ENCODE results near the gene GRAP2.

Gene GRAP2

GRCh38 chr22:39960791-39961746, 60.2 kb downstream of the GRAP2 start:
- in situ Hi-C loops (cut with MboI; ENCODE audit: low sequenced_read_pairs), result no loop called here

- in situ Hi-C loops (cut with MboI; ENCODE audit: low sequenced_read_pairs), result no loop called here
Measured at GRCh38 chr22:39962071-39962470, 61.2 kb downstream of the GRAP2 start.

GRCh38 chr22:39965748-39966147, 64.9 kb downstream of the GRAP2 start:
- in situ Hi-C loops (cut with MboI; ENCODE audit: low sequenced_read_pairs), result no loop called here

- in situ Hi-C loops (cut with MboI; ENCODE audit: low sequenced_read_pairs), result no loop called here
Measured at GRCh38 chr22:39966470-39966869, 65.6 kb downstream of the GRAP2 start.

GRCh38 chr22:39967103-39967829, 66.4 kb downstream of the GRAP2 start:
- in situ Hi-C loops (cut with MboI; ENCODE audit: low sequenced_read_pairs), result no loop called here

GRCh38 chr22:39967996-39968972, 67.4 kb downstream of the GRAP2 start:
- in situ Hi-C loops (cut with MboI; ENCODE audit: low sequenced_read_pairs), result no loop called here

GRCh38 chr22:39970742-39971141, 69.9 kb downstream of the GRAP2 start:
- in situ Hi-C loops (cut with MboI; ENCODE audit: low sequenced_read_pairs), result no loop called here

GRCh38 chr22:39972641-39973040, 71.8 kb downstream of the GRAP2 start:
- in situ Hi-C loops (cut with MboI; ENCODE audit: low sequenced_read_pairs), result no loop called here

GRCh38 chr22:39973656-39974055, 72.8 kb downstream of the GRAP2 start:
- in situ Hi-C loops (cut with MboI; ENCODE audit: low sequenced_read_pairs), result no loop called here

- in situ Hi-C loops (cut with MboI; ENCODE audit: low sequenced_read_pairs), result no loop called here
Measured at GRCh38 chr22:39974065-39974464, 73.2 kb downstream of the GRAP2 start.

GRCh38 chr22:39979048-39979447, 78.2 kb downstream of the GRAP2 start:
- in situ Hi-C loops (cut with MboI; ENCODE audit: low sequenced_read_pairs), result no loop called here

GRCh38 chr22:39979458-39979857, 78.6 kb downstream of the GRAP2 start:
- in situ Hi-C loops (cut with MboI; ENCODE audit: low sequenced_read_pairs), result no loop called here

- in situ Hi-C loops (cut with MboI; ENCODE audit: low sequenced_read_pairs), result no loop called here
Measured at GRCh38 chr22:39980596-39980995, 79.7 kb downstream of the GRAP2 start.

GRCh38 chr22:39983346-39983745, 82.5 kb downstream of the GRAP2 start:
- in situ Hi-C loops (cut with MboI; ENCODE audit: low sequenced_read_pairs), result no loop called here

GRCh38 chr22:39984006-39984405, 83.1 kb downstream of the GRAP2 start:
- in situ Hi-C loops (cut with MboI; ENCODE audit: low sequenced_read_pairs), result no loop called here

- in situ Hi-C loops (cut with MboI; ENCODE audit: low sequenced_read_pairs), result no loop called here
Measured at GRCh38 chr22:39984746-39985145, 83.9 kb downstream of the GRAP2 start.

- in situ Hi-C loops (cut with MboI; ENCODE audit: low sequenced_read_pairs), result no loop called here
Measured at GRCh38 chr22:39985383-39986035, 84.6 kb downstream of the GRAP2 start.

GRCh38 chr22:39988386-39989114, 87.7 kb downstream of the GRAP2 start:
- in situ Hi-C loops (cut with MboI; ENCODE audit: low sequenced_read_pairs), result no loop called here

- in situ Hi-C loops (cut with MboI; ENCODE audit: low sequenced_read_pairs), result no loop called here
Measured at GRCh38 chr22:39989633-39990032, 88.7 kb downstream of the GRAP2 start.

- in situ Hi-C loops (cut with MboI; ENCODE audit: low sequenced_read_pairs), result no loop called here
Measured at GRCh38 chr22:39990686-39991085, 89.8 kb downstream of the GRAP2 start.
